WTC11 (cell line): ENCODE measurements around the gene LRMDA. TPM values are rescaled to one million over a fixed set of nuclear protein-coding genes. Genes with fewer than 3 reads are reported as not detected.

ENCODE experiments used
- ATAC-seq: fragments of 200-7000 bp; cut with Tn5 transposase; 2 replicates; pipeline ENCODE4 v1.10.0; 2021; ENCODE audit warnings: mild to moderate bottlenecking, moderate library complexity
- CTCF ChIA-PET: fragments of 300-600 bp; sonication (Branson Sonifier 250); formaldehyde crosslinking; loops from one replicate; lab custom pipeline; 2021; ENCODE audit warnings: antibody characterized with exemption; lab: Charles Lee
- POLR2A ChIA-PET: fragments of 350-600 bp; sonication (Branson Sonifier 250); formaldehyde crosslinking; loops from one replicate; lab custom pipeline; 2021; ENCODE audit warnings: antibody characterized with exemption; lab: Charles Lee
- DNase-seq: peaks from one replicate; pipeline ENCODE4 v3.0.0; 2021; ENCODE audit warnings: low spot score
- H3K27ac Mint-ChIP-seq: 2 replicates; pipeline ENCODE4 v1.8.0; 2021; ENCODE audit warnings: mixed read lengths
- H3K27me3 Mint-ChIP-seq: 2 replicates; pipeline ENCODE4 v1.8.0; 2021; ENCODE audit warnings: low read depth, mild to moderate bottlenecking, moderate library complexity, mixed read lengths
- H3K36me3 Mint-ChIP-seq: 2 replicates; pipeline ENCODE4 v1.8.0; 2021; ENCODE audit warnings: mixed read lengths
- H3K4me1 Mint-ChIP-seq: 2 replicates; pipeline ENCODE4 v1.8.0; 2022; ENCODE audit warnings: mixed read lengths
- H3K4me3 Mint-ChIP-seq: 2 replicates; pipeline ENCODE4 v1.8.0; 2021; ENCODE audit warnings: mild to moderate bottlenecking, moderate library complexity, mixed read lengths
- H3K9me3 Mint-ChIP-seq: 2 replicates; pipeline ENCODE4 v1.8.0; 2021; ENCODE audit warnings: mixed read lengths
- CREB1 ChIP-seq: sonication (generic); formaldehyde crosslinking; IDR thresholded peaks from 2 replicates; pipeline ENCODE4 v1.8.0; 2023; ENCODE audit warnings: mild to moderate bottlenecking, missing genetic modification reagents
- CREM ChIP-seq: sonication (generic); formaldehyde crosslinking; IDR thresholded peaks from 2 replicates; pipeline ENCODE4 v1.8.1; 2022; ENCODE audit warnings: mild to moderate bottlenecking, missing genetic modification reagents, moderate library complexity
- FOXJ3 ChIP-seq: sonication (generic); formaldehyde crosslinking; IDR thresholded peaks from 2 replicates; pipeline ENCODE4 v1.9.0; 2021; ENCODE audit warnings: missing genetic modification reagents, mild to moderate bottlenecking, borderline replicate concordance
- FOXK1 ChIP-seq: sonication (generic); formaldehyde crosslinking; IDR thresholded peaks from 2 replicates; pipeline ENCODE4 v1.8.0; 2022; ENCODE audit warnings: mild to moderate bottlenecking, moderate library complexity, missing genetic modification reagents
- JUN ChIP-seq: sonication (generic); formaldehyde crosslinking; IDR thresholded peaks from 2 replicates; pipeline ENCODE4 v1.8.0; 2023; ENCODE audit warnings: mild to moderate bottlenecking, missing genetic modification reagents
- MXD4 ChIP-seq: fragments of 250-450 bp; sonication (Bioruptor Pico); IDR thresholded peaks from 2 replicates; pipeline ENCODE4 v1.8.0; 2021; ENCODE audit warnings: mild to moderate bottlenecking, moderate library complexity, borderline replicate concordance
- MYBL2 ChIP-seq: sonication (generic); formaldehyde crosslinking; IDR thresholded peaks from 2 replicates; pipeline ENCODE4 v1.8.1; 2023; ENCODE audit warnings: mild to moderate bottlenecking, moderate library complexity, missing genetic modification reagents
- NFE2L1 ChIP-seq: sonication (generic); formaldehyde crosslinking; IDR thresholded peaks from 2 replicates; pipeline ENCODE4 v1.8.1; 2023; ENCODE audit warnings: missing genetic modification reagents
- NR1H2 ChIP-seq: sonication (generic); formaldehyde crosslinking; IDR thresholded peaks from 2 replicates; pipeline ENCODE4 v1.9.0; 2021; ENCODE audit warnings: mild to moderate bottlenecking, moderate library complexity, missing genetic modification reagents
- NR3C1 ChIP-seq: sonication (generic); formaldehyde crosslinking; conservative IDR thresholded peaks from 2 replicates; pipeline ENCODE4 v1.8.1; 2023; ENCODE audit warnings: low read depth, mild to moderate bottlenecking, missing genetic modification reagents
- PREB ChIP-seq: sonication (generic); formaldehyde crosslinking; IDR thresholded peaks from 2 replicates; pipeline ENCODE4 v1.8.1; 2022; ENCODE audit warnings: mild to moderate bottlenecking, missing genetic modification reagents, moderate library complexity, borderline replicate concordance
- RORB ChIP-seq: fragments of 250-450 bp; sonication (Bioruptor Pico); IDR thresholded peaks from 2 replicates; pipeline ENCODE4 v1.9.0; 2021; ENCODE audit warnings: mild to moderate bottlenecking
- SMAD4 ChIP-seq: sonication (generic); formaldehyde crosslinking; IDR thresholded peaks from 2 replicates; pipeline ENCODE4 v1.8.0; 2022; ENCODE audit warnings: mild to moderate bottlenecking, missing genetic modification reagents
- TEAD4 ChIP-seq: sonication (generic); formaldehyde crosslinking; IDR thresholded peaks from 2 replicates; pipeline ENCODE4 v1.8.0; 2022; ENCODE audit warnings: mild to moderate bottlenecking, missing genetic modification reagents
- ZNF121 ChIP-seq: sonication (generic); formaldehyde crosslinking; IDR thresholded peaks from 2 replicates; pipeline ENCODE4 v1.8.0; 2023; ENCODE audit warnings: missing genetic modification reagents
- total RNA-seq: library from RNA; stranded (reverse); gene quantifications from 3 replicates; pipeline ENCODE4 v1.2.3, GENCODE V29; 2021
- TF ChIP-seq, protein P1 (sequence below): sonication (generic); formaldehyde crosslinking; IDR thresholded peaks from 2 replicates; pipeline ENCODE4 v1.8.0; 2022; ENCODE audit warnings: mild to moderate bottlenecking, missing genetic modification reagents
- TF ChIP-seq, protein P2 (sequence below): sonication (generic); formaldehyde crosslinking; IDR thresholded peaks from 2 replicates; pipeline ENCODE4 v1.8.0; 2023; ENCODE audit warnings: missing genetic modification reagents
- TF ChIP-seq, protein P3 (sequence below): fragments of 250-450 bp; sonication (Bioruptor Pico); conservative IDR thresholded peaks from 2 replicates; pipeline ENCODE4 v1.9.0; 2021; ENCODE audit warnings: mild to moderate bottlenecking
- TF ChIP-seq, protein P4 (sequence below): sonication (generic); formaldehyde crosslinking; IDR thresholded peaks from 2 replicates; pipeline ENCODE4 v1.8.1; 2023; ENCODE audit warnings: mild to moderate bottlenecking, missing genetic modification reagents, moderate library complexity
- TF ChIP-seq, protein P5 (sequence below): sonication (generic); formaldehyde crosslinking; IDR thresholded peaks from 2 replicates; pipeline ENCODE4 v1.8.0; 2023; ENCODE audit warnings: mild to moderate bottlenecking, missing genetic modification reagents

LRMDA gene
- total RNA-seq, 1 experiment from 2014 or later: 0.92 TPM

DNA sequence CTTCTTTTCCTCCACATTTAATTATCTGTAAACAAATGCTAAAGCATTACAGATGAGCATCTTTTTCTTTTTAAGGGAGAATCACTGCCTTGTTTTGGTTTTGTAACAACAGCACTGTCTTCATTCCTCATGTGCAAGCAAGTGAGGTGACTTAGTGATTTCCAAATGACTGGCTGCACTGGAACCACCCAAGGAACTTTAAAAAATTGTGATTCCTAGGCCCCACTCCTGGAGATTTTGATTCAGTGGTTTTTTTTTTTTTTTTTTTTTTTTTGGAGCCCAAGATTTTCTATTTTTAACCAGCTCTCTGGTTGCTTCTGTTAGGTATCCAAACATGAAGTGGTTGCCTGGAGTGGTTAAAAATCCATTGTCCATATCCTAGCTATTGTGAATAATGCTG is 176.2 kb downstream of the LRMDA start (continued):
- TF ChIP-seq PREB: no peak

GRCh38 chr10:75610183-75610582 is 178.8 kb downstream of the LRMDA start:
- ATAC-seq (no peak), DNase-seq (no peak)
- TF ChIP-seq TEAD4 (CRISPR knock-in tag) (no peak), MXD4 (CRISPR knock-in tag) (no peak), SMAD4 (CRISPR knock-in tag) (no peak), RORB (CRISPR knock-in tag) (no peak), CREM (CRISPR knock-in tag) (no peak), JUN (CRISPR knock-in tag) (no peak), MYBL2 (CRISPR knock-in tag) (no peak), NFE2L1 (CRISPR knock-in tag) (no peak), NR1H2 (CRISPR knock-in tag) (no peak), CREB1 (CRISPR knock-in tag) (no peak), NR3C1 (CRISPR knock-in tag) (no peak), FOXK1 (CRISPR knock-in tag) (no peak), ZNF121 (CRISPR knock-in tag) (no peak), FOXJ3 (no peak)
- TF ChIP-seq, protein P1, sequence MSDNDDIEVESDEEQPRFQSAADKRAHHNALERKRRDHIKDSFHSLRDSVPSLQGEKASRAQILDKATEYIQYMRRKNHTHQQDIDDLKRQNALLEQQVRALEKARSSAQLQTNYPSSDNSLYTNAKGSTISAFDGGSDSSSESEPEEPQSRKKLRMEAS (CRISPR knock-in tag): no peak
- TF ChIP-seq, protein P2, sequence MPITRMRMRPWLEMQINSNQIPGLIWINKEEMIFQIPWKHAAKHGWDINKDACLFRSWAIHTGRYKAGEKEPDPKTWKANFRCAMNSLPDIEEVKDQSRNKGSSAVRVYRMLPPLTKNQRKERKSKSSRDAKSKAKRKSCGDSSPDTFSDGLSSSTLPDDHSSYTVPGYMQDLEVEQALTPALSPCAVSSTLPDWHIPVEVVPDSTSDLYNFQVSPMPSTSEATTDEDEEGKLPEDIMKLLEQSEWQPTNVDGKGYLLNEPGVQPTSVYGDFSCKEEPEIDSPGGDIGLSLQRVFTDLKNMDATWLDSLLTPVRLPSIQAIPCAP: no peak
- TF ChIP-seq, protein P3, sequence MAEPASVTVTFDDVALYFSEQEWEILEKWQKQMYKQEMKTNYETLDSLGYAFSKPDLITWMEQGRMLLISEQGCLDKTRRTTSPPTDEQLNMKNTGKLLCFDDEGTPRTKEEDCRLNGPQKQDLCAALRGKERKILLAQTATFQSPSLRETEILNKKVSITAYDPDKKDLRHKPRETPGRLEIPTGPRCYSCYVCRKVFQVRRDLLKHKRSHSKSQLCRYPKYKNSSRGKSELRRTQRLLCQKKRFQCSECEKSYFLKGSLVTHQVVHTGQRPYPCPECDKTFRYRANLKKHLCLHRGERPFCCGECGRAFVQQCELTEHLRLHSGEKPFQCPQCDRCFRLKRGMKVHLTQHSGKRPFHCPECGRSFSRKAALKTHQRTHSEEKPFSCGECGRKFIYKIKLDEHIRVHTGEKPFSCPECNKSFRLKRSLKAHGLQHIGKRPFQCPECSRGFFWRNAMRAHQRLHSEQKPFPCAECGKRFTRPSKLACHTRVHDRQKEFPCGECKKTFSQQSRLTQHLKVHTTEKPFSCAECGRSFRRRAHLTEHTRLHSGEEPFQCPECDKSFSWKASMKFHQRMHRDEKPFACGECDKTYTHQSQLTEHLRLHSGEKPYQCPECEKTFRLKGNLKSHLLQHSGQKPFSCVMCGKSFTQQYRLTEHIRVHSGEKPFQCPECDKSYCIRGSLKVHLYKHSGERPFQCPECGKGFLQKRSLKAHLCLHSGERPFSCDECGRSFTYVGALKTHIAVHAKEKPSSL (CRISPR knock-in tag): no peak
- TF ChIP-seq, protein P4, sequence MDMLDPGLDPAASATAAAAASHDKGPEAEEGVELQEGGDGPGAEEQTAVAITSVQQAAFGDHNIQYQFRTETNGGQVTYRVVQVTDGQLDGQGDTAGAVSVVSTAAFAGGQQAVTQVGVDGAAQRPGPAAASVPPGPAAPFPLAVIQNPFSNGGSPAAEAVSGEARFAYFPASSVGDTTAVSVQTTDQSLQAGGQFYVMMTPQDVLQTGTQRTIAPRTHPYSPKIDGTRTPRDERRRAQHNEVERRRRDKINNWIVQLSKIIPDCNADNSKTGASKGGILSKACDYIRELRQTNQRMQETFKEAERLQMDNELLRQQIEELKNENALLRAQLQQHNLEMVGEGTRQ (CRISPR knock-in tag): no peak
- TF ChIP-seq, protein P5, sequence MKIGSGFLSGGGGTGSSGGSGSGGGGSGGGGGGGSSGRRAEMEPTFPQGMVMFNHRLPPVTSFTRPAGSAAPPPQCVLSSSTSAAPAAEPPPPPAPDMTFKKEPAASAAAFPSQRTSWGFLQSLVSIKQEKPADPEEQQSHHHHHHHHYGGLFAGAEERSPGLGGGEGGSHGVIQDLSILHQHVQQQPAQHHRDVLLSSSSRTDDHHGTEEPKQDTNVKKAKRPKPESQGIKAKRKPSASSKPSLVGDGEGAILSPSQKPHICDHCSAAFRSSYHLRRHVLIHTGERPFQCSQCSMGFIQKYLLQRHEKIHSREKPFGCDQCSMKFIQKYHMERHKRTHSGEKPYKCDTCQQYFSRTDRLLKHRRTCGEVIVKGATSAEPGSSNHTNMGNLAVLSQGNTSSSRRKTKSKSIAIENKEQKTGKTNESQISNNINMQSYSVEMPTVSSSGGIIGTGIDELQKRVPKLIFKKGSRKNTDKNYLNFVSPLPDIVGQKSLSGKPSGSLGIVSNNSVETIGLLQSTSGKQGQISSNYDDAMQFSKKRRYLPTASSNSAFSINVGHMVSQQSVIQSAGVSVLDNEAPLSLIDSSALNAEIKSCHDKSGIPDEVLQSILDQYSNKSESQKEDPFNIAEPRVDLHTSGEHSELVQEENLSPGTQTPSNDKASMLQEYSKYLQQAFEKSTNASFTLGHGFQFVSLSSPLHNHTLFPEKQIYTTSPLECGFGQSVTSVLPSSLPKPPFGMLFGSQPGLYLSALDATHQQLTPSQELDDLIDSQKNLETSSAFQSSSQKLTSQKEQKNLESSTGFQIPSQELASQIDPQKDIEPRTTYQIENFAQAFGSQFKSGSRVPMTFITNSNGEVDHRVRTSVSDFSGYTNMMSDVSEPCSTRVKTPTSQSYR: no peak
- H3K4me3 Mint-ChIP-seq: no peak overlapping the region
- H3K4me1 Mint-ChIP-seq: peaks cover 41% of the 10 kb centered on the region
- ChIA-PET POLR2A (no interaction called here), CTCF (no interaction called here)
- peaks cover 26% of the 10 kb centered on the region for H3K27me3 Mint-ChIP-seq
- no peaks in the 10 kb centered on the region for H3K9me3 Mint-ChIP-seq
- no peaks in the 10 kb centered on the region for H3K36me3 Mint-ChIP-seq
- no peak overlapping the region for H3K27ac Mint-ChIP-seq
